Measurements from ENCODE around the gene ABCG5. TPM values are rescaled to one million over a fixed set of nuclear protein-coding genes. Genes with fewer than 3 reads are reported as not detected.

ABCG5 gene
- total RNA-seq, 1 donor from 2014 or later: not detected

DNA sequence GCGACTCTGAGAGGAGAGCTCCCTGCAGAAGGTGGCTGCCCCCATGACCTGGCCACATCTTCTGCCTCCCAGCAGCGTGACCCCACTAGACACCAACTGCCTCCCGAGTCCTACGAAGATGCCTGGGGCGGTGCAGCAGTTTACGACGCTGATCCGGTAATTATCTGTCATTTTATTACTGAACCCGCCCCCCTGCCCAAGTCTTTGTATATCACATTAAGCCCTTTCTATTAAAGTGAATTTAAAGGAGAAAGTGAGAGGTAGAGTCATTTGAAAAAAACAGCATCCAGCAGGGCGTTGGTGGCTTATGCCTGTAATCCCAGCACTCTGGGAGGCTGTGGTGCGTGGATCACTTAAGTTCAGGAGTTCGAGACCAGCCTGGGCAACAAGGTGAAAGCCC, 33.5 kb upstream of the ABCG5 start:
- intact Hi-C loops (cut with DNase I): no loop called here
- no peaks in the 10 kb centered on the region for H3K36me3 ChIP-seq
- TF ChIP-seq, protein P1, sequence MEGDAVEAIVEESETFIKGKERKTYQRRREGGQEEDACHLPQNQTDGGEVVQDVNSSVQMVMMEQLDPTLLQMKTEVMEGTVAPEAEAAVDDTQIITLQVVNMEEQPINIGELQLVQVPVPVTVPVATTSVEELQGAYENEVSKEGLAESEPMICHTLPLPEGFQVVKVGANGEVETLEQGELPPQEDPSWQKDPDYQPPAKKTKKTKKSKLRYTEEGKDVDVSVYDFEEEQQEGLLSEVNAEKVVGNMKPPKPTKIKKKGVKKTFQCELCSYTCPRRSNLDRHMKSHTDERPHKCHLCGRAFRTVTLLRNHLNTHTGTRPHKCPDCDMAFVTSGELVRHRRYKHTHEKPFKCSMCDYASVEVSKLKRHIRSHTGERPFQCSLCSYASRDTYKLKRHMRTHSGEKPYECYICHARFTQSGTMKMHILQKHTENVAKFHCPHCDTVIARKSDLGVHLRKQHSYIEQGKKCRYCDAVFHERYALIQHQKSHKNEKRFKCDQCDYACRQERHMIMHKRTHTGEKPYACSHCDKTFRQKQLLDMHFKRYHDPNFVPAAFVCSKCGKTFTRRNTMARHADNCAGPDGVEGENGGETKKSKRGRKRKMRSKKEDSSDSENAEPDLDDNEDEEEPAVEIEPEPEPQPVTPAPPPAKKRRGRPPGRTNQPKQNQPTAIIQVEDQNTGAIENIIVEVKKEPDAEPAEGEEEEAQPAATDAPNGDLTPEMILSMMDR (IDR thresholded peaks at IDR 0.05): no peak
- TF ChIP-seq POLR2AphosphoS5 (IDR thresholded peaks at IDR 0.05; ENCODE audit: insufficient read depth in 1 of 2, low read depth in 1 of 2) (no peak), POLR2A (IDR thresholded peaks at IDR 0.05) (no peak)
- H3K9me3 ChIP-seq: no peaks in the 10 kb centered on the region
- DNase-seq (ENCODE audit: extremely low spot score in 2 of 2): no peak
- H3K27ac ChIP-seq: no peak overlapping the region
- no peaks in the 10 kb centered on the region for H3K27me3 ChIP-seq
- no peaks in the 10 kb centered on the region for H3K4me1 ChIP-seq
- no peak overlapping the region for H3K4me3 ChIP-seq

DNA sequence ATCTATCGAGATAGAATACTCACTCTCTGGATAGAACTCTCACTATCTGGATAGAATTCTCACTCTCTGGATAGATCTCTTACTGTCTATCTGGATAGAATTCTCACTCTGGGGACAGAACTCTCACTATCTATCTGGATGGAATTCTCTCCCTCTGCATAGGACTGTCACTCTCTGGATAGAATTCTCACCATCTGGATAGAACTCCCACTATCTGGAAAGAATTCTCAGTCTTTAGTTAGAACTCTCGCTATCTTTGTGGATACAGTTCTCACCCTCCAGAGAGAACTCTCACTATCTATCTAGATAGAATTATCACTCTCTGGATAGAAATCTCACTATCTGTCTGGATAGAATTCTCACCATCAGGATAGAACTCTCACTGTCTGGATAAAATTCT, 16.7 kb upstream of the ABCG5 start:
- Histone ChIP-seq H3K27me3 (no peaks in the 10 kb centered on the region), H3K4me1 (no peaks in the 10 kb centered on the region), H3K36me3 (no peaks in the 10 kb centered on the region), H3K4me3 (no peak overlapping the region), H3K9me3 (no peaks in the 10 kb centered on the region), H3K27ac (no peak overlapping the region)
- no peak for DNase-seq (ENCODE audit: extremely low spot score in 2 of 2)
- TF ChIP-seq POLR2AphosphoS5 (IDR thresholded peaks at IDR 0.05; ENCODE audit: insufficient read depth in 1 of 2, low read depth in 1 of 2): no peak
- TF ChIP-seq POLR2A (IDR thresholded peaks at IDR 0.05): no peak
- TF ChIP-seq, protein P1 (IDR thresholded peaks at IDR 0.05): no peak
- intact Hi-C loops (cut with DNase I): no loop called here

DNA sequence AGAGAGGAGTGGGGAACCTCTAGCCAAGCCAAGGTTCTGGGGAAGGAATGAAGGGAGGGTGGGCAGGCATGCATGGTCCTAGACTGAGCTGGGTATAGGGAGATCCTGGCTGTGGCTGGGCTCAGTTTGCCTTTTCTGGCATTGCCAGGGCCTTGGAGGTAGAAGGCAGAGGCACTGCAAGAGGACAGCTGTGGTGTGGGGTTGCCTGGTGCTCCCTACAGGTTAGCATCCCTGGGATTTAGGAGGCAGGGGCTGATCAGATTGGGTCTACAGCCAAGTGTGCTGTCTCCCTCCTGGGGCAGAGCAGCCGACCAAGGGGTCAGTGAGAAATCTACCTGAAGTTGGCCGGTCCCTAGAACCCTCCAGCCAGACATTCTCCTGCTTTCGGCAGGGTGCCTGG, 16.0 kb upstream of the ABCG5 start:
- peak; percentile 52 to 77 for DNase-seq (ENCODE audit: extremely low spot score in 2 of 2)
- H3K27me3 ChIP-seq: no peaks in the 10 kb centered on the region
- no peaks in the 10 kb centered on the region for H3K4me1 ChIP-seq
- H3K9me3 ChIP-seq: no peaks in the 10 kb centered on the region
- H3K27ac ChIP-seq: no peak overlapping the region
- H3K36me3 ChIP-seq: no peaks in the 10 kb centered on the region
- H3K4me3 ChIP-seq: no peak overlapping the region
- TF ChIP-seq, protein P1 (IDR thresholded peaks at IDR 0.05): no peak
- TF ChIP-seq POLR2A (IDR thresholded peaks at IDR 0.05): no peak
- TF ChIP-seq POLR2AphosphoS5 (IDR thresholded peaks at IDR 0.05; ENCODE audit: insufficient read depth in 1 of 2, low read depth in 1 of 2): no peak
- intact Hi-C loops (cut with DNase I): no loop called here

DNA sequence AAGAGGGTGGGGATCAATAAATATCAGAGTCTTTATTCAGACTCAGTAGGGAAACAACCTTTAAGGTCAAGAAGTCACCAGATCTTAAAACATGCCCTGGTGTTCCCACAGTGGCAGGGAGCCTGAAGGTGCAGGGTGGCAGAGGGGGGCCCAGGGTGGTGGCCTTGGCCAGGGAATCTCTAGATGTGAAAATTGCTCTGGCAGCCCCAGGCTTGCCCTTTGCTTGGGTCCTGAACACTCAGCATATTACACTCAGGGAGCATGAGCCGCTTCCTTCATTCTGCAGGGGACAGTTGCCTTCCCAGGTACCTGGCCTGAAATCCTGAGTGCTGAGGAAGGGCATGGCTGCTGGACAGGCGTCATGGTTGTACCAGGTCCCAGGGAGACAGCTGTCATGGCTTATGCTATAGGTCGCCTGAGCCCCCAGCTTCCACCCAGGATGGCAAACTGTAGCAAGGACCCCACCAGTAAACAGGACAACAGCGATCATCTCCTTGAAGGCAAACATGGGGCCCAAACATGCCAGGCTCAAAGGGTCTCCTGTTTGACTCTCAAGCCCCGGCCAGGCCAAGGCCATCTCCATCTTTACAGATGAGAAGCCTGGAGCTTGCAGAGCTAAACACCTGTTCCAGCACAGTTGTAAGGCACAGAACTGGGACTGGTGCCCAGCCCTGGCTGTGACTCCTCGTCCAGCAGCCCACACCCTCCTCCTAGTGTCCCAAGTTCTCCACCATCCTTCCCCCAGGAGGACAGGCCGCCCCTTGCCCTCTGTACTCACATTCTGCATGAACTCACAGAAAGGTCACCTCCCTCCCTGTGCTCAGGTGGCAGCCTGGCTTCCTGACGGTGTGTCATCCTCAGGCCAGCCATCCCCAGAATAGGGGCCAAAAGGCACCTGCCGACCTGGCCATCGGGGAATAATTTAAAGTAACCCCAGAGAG, 14.8 kb upstream of the ABCG5 start:
- H3K36me3 ChIP-seq: no peaks in the 10 kb centered on the region
- no peak overlapping the region for H3K27ac ChIP-seq
- DNase-seq (ENCODE audit: extremely low spot score in 2 of 2): peak; percentile 72 to 91
- TF ChIP-seq, protein P1 (IDR thresholded peaks at IDR 0.05): no peak
- TF ChIP-seq POLR2AphosphoS5 (IDR thresholded peaks at IDR 0.05; ENCODE audit: insufficient read depth in 1 of 2, low read depth in 1 of 2): no peak
- TF ChIP-seq POLR2A (IDR thresholded peaks at IDR 0.05): no peak
- H3K4me1 ChIP-seq: no peaks in the 10 kb centered on the region
- no peak overlapping the region for H3K4me3 ChIP-seq
- H3K27me3 ChIP-seq: no peaks in the 10 kb centered on the region
- H3K9me3 ChIP-seq: no peaks in the 10 kb centered on the region
- intact Hi-C loops (cut with DNase I): no loop called here

DNA sequence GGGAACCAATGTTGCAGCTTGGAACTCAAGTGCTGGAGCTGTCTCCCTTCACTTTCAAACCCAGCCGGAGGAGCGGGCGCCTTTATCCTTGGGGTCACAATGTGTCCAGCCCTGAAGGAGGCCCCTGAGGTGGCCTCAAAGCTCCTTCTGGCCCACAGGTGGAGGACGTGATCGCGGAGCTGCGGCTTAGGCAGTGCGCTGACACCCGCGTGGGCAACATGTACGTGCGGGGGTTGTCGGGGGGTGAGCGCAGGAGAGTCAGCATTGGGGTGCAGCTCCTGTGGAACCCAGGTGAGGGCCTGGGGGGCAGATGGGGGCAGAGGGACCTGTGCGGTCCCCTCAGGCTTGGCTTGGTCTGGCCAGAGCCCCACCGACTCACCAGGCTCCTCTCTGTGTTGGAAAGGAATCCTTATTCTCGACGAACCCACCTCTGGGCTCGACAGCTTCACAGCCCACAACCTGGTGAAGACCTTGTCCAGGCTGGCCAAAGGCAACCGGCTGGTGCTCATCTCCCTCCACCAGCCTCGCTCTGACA, 13.6 kb upstream of the ABCG5 start:
- Histone ChIP-seq H3K4me1 (no peaks in the 10 kb centered on the region), H3K4me3 (no peak overlapping the region), H3K27ac (no peak overlapping the region), H3K36me3 (no peaks in the 10 kb centered on the region), H3K27me3 (no peaks in the 10 kb centered on the region), H3K9me3 (no peaks in the 10 kb centered on the region)
- DNase-seq (ENCODE audit: extremely low spot score in 2 of 2): peak in 1 of 2 donors; percentile 90
- TF ChIP-seq POLR2AphosphoS5 (IDR thresholded peaks at IDR 0.05; ENCODE audit: insufficient read depth in 1 of 2, low read depth in 1 of 2): no peak
- no peak for TF ChIP-seq POLR2A (IDR thresholded peaks at IDR 0.05)
- TF ChIP-seq, protein P1 (IDR thresholded peaks at IDR 0.05): no peak
- intact Hi-C loops (cut with DNase I): no loop called here
